HEK293T (cell line): Measurements from ENCODE around the gene MRGPRG.
"Not testable (repeated sequence)": the region's sequence is repeated elsewhere in the genome, so short reads cannot be mapped to it uniquely, and the experiment has no call there.

Experiments
- ARNT ChIP-seq: fragments of 450-650 bp; IDR thresholded peaks from 2 replicates; pipeline ENCODE4 v1.6.1; 2017; ENCODE audit warnings: mild to moderate bottlenecking
- BHLHE40 ChIP-seq: fragments of 450-650 bp; IDR thresholded peaks from 2 replicates; pipeline ENCODE4 v1.6.1; 2016; ENCODE audit warnings: mild to moderate bottlenecking, moderate library complexity, borderline replicate concordance
- ELF4 ChIP-seq: fragments of 450-650 bp; IDR thresholded peaks from 2 replicates; pipeline ENCODE4 v1.6.1; 2017; ENCODE audit warnings: antibody characterized with exemption
- FOXM1 ChIP-seq: fragments of 450-650 bp; IDR thresholded peaks from 2 replicates; pipeline ENCODE4 v1.6.1; 2017; ENCODE audit warnings: mild to moderate bottlenecking, borderline replicate concordance
- HDGF ChIP-seq: fragments of 450-650 bp; IDR thresholded peaks from 2 replicates; pipeline ENCODE4 v1.6.1; 2017; ENCODE audit warnings: antibody characterized with exemption, borderline replicate concordance
- SP1 ChIP-seq: fragments of 450-650 bp; IDR thresholded peaks from 2 replicates; pipeline ENCODE4 v1.6.1; 2017
- SUZ12 ChIP-seq: fragments of 450-650 bp; IDR thresholded peaks from 2 replicates; pipeline ENCODE4 v1.6.1; 2016; ENCODE audit warnings: mild to moderate bottlenecking
- TARDBP ChIP-seq: fragments of 450-650 bp; IDR thresholded peaks from 2 replicates; pipeline ENCODE4 v1.6.1; 2016
- ZNF384 ChIP-seq: fragments of 450-650 bp; IDR thresholded peaks from 2 replicates; pipeline ENCODE4 v1.6.1; 2016
- TF ChIP-seq, protein P1 (sequence below): fragments of 450-650 bp; IDR thresholded peaks from 2 replicates; pipeline ENCODE4 v1.6.1; 2016

DNA sequence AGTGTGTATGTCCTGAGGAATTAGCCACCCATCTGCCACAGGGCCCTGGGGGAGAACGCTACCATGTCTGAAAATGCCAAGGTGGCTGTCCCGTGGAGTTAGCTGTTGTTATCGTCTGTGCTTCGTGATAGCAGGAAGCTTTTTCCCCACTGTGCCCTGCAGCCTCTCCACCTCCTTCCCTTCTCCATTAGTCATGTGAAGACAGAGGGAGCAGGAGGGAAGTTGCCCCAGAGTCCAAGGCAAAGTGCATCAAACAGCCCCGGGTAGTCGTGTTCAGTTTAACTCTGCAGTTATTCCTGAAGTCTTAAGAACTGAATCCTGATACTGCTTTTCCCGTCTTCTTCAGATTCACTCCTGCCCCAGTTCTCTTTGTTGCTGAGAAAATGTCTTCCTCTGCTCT lies 43.9 kb upstream of the MRGPRG start:
- TF ChIP-seq SUZ12, BHLHE40, ZNF384, ELF4, HDGF, SP1, ARNT, TARDBP, FOXM1: not testable (repeated sequence)
- TF ChIP-seq, protein P1, sequence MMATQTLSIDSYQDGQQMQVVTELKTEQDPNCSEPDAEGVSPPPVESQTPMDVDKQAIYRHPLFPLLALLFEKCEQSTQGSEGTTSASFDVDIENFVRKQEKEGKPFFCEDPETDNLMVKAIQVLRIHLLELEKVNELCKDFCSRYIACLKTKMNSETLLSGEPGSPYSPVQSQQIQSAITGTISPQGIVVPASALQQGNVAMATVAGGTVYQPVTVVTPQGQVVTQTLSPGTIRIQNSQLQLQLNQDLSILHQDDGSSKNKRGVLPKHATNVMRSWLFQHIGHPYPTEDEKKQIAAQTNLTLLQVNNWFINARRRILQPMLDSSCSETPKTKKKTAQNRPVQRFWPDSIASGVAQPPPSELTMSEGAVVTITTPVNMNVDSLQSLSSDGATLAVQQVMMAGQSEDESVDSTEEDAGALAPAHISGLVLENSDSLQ = not testable (repeated sequence)
